ENCODE measurements around the gene PLEKHH1. TPM values are rescaled to one million over a fixed set of nuclear protein-coding genes. Genes with fewer than 3 reads are reported as not detected.

Gene PLEKHH1
- total RNA-seq, 1 donor from 2014 or later = 119 TPM

- H3K4me3 Mint-ChIP-seq (ENCODE audit: low read depth) = no peak overlapping the region
- no peaks in the 10 kb centered on the region for H3K9me3 Mint-ChIP-seq (ENCODE audit: low read depth)
- no peaks in the 10 kb centered on the region for H3K27me3 Mint-ChIP-seq
- H3K4me1 Mint-ChIP-seq (ENCODE audit: low read depth) = peaks cover 16% of the 10 kb centered on the region
- H3K36me3 Mint-ChIP-seq (ENCODE audit: insufficient read depth) = no peaks in the 10 kb centered on the region
- TF ChIP-seq CTCF (IDR thresholded peaks at IDR 0.05; ENCODE audit: unreplicated experiment) = no peak
- no peak overlapping the region for H3K27ac Mint-ChIP-seq
- DNase-seq (ENCODE audit: low spot score, unreplicated experiment) = no peak
These were observed 69.0 kb downstream of the PLEKHH1 start for GRCh38 chr14:67602076-67602475.

GRCh38 chr14:67602995-67603545 is 70.0 kb downstream of the PLEKHH1 start:
- Mint-ChIP-seq H3K9me3 (ENCODE audit: low read depth) (no peaks in the 10 kb centered on the region), H3K36me3 (ENCODE audit: insufficient read depth) (no peaks in the 10 kb centered on the region), H3K27ac (no peak overlapping the region), H3K27me3 (no peaks in the 10 kb centered on the region), H3K4me1 (ENCODE audit: low read depth) (peaks cover 14% of the 10 kb centered on the region), H3K4me3 (ENCODE audit: low read depth) (no peak overlapping the region)
- DNase-seq (ENCODE audit: low spot score, unreplicated experiment) = no peak
- TF ChIP-seq CTCF (IDR thresholded peaks at IDR 0.05; ENCODE audit: unreplicated experiment) = no peak

- Mint-ChIP-seq H3K27me3 (peaks cover 3% of the 10 kb centered on the region), H3K36me3 (ENCODE audit: insufficient read depth) (no peaks in the 10 kb centered on the region), H3K9me3 (ENCODE audit: low read depth) (no peaks in the 10 kb centered on the region), H3K4me3 (ENCODE audit: low read depth) (no peak overlapping the region), H3K4me1 (ENCODE audit: low read depth) (peaks cover 2% of the 10 kb centered on the region), H3K27ac (no peak overlapping the region)
- DNase-seq (ENCODE audit: low spot score, unreplicated experiment) = no peak
- no peak for TF ChIP-seq CTCF (IDR thresholded peaks at IDR 0.05; ENCODE audit: unreplicated experiment)
These were observed 74.6 kb downstream of the PLEKHH1 start for GRCh38 chr14:67607646-67608045.

DNA sequence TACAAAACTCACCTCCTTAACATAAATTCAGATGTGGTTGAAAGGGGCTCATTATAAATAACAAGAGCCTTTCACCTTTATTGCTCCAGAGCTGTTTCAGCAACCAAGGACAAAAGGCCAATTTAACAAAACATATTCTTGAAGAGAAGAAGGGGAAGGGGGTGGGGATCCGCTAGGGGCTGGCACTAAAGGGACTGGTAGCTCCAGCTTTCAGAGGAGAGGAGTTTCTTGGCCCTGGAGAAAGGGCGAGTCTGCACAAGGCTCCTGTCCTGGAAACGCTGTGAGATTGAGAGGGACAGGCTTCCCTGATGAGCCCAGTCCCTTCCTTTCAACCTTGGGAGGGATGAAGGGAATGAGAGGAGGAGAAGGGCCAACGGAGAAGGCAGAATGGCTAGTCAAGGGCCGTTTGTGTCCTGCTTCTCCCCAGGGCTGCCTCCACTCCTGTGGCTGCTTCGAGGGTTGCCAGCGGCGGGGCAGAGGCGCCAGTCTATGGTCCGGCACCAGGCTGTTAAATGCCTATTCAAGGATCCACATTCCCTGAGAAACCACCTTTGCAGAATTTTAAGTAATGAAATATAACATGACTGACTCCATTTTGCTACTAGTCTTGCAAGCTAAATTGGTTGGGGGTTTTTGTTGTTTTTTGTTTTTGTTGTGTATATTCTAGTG is 76.7 kb downstream of the PLEKHH1 start:
- Mint-ChIP-seq H3K36me3 (ENCODE audit: insufficient read depth) (no peaks in the 10 kb centered on the region), H3K27me3 (peaks cover 3% of the 10 kb centered on the region), H3K4me1 (ENCODE audit: low read depth) (peaks cover 2% of the 10 kb centered on the region), H3K9me3 (ENCODE audit: low read depth) (no peaks in the 10 kb centered on the region), H3K4me3 (ENCODE audit: low read depth) (no peak overlapping the region), H3K27ac (no peak overlapping the region)
- DNase-seq (ENCODE audit: low spot score, unreplicated experiment) = no peak
- TF ChIP-seq CTCF (IDR thresholded peaks at IDR 0.05; ENCODE audit: unreplicated experiment) = no peak

- Mint-ChIP-seq H3K9me3 (ENCODE audit: low read depth) (no peaks in the 10 kb centered on the region), H3K27ac (no peak overlapping the region), H3K4me1 (ENCODE audit: low read depth) (peaks cover 2% of the 10 kb centered on the region), H3K36me3 (ENCODE audit: insufficient read depth) (no peaks in the 10 kb centered on the region), H3K27me3 (peaks cover 3% of the 10 kb centered on the region), H3K4me3 (ENCODE audit: low read depth) (no peak overlapping the region)
- no peak for DNase-seq (ENCODE audit: low spot score, unreplicated experiment)
- no peak for TF ChIP-seq CTCF (IDR thresholded peaks at IDR 0.05; ENCODE audit: unreplicated experiment)
These were observed 77.4 kb downstream of the PLEKHH1 start for GRCh38 chr14:67610491-67610890.
